Esophagus squamous epithelium (tissue), 5 donors: Measurements from ENCODE around the gene FEZF2. TPM values are rescaled to one million over a fixed set of nuclear protein-coding genes. Genes with fewer than 3 reads are reported as not detected.

Source experiments
- DNase-seq: peaks from one replicate; lab custom pipeline; 2025; lab: John Stamatoyannopoulos, UW
- H3K27ac ChIP-seq, 4 donors: fragments of 200-600 bp; sonication (generic); one replicate each; pipeline ENCODE4 v1.5.1; 2016 to 2019; ENCODE audit warnings: mild to moderate bottlenecking in 1 of 4
- H3K27me3 ChIP-seq, 4 donors: fragments of 200-600 bp; sonication (generic); 1 replicate in 3 of 4; 2 replicates in 1 of 4; pipeline versions ENCODE4 v1.5.1 to v1.6.0; 2017 to 2021; ENCODE audit warnings: antibody characterized with exemption in 1 of 4
- H3K36me3 ChIP-seq, 3 donors: fragments of 200-600 bp; sonication (generic); one replicate each; pipeline ENCODE4 v1.5.1; 2016 to 2019
- H3K4me1 ChIP-seq, 3 donors: fragments of 200-600 bp; sonication (generic); one replicate each; pipeline ENCODE4 v1.5.1; 2017 to 2019
- H3K4me3 ChIP-seq, 4 donors: fragments of 200-600 bp; sonication (generic); 1 replicate in 3 of 4; 2 replicates in 1 of 4; pipeline ENCODE4 v1.5.1; 2016 to 2019; ENCODE audit warnings: mild to moderate bottlenecking in 2 of 4, moderate library complexity in 1 of 4
- H3K9me3 ChIP-seq, 3 donors: fragments of 200-600 bp; sonication (generic); one replicate each; pipeline ENCODE4 v1.5.1; 2016 to 2019
- CTCF ChIP-seq, 6 experiments: fragments of 450-650 bp in 4 of 6; fragments of 200-600 bp in 2 of 6; sonication (generic) in 2 of 6; IDR thresholded peaks; one replicate each; pipeline ENCODE4 v1.5.1; 2016 to 2019; ENCODE audit warnings: antibody characterized with exemption in 6 of 6, mild to moderate bottlenecking in 4 of 6, moderate library complexity in 4 of 6
- POLR2A ChIP-seq, 4 donors: fragments of 450-650 bp; IDR thresholded peaks; one replicate each; pipeline ENCODE4 v1.6.1; 2017; ENCODE audit warnings: antibody characterized with exemption in 4 of 4, mild to moderate bottlenecking in 4 of 4, moderate library complexity in 3 of 4
- WGBS, 2 donors: methylation state at CpG; one replicate each; pipeline ENCODE4 v1.1.5; 2018; 5-methylcytosine and 5-hydroxymethylcytosine counted together
- intact Hi-C: fragments of 100-400 bp; cut with DNase I; formaldehyde crosslinking; loops from one replicate; pipeline ENCODE4 v1.15.0; 2022
- total RNA-seq, 4 donors: library from RNA; depleted of rRNA; stranded (reverse); fragments of >200 nt; gene quantifications; one replicate each; pipeline ENCODE4 v1.1.0, GENCODE V29; 2016
- donor health status: DM: yes; HTN: yes; CAD: no.

FEZF2 gene
- total RNA-seq, 4 donors from 2014 or later: not detected

DNA sequence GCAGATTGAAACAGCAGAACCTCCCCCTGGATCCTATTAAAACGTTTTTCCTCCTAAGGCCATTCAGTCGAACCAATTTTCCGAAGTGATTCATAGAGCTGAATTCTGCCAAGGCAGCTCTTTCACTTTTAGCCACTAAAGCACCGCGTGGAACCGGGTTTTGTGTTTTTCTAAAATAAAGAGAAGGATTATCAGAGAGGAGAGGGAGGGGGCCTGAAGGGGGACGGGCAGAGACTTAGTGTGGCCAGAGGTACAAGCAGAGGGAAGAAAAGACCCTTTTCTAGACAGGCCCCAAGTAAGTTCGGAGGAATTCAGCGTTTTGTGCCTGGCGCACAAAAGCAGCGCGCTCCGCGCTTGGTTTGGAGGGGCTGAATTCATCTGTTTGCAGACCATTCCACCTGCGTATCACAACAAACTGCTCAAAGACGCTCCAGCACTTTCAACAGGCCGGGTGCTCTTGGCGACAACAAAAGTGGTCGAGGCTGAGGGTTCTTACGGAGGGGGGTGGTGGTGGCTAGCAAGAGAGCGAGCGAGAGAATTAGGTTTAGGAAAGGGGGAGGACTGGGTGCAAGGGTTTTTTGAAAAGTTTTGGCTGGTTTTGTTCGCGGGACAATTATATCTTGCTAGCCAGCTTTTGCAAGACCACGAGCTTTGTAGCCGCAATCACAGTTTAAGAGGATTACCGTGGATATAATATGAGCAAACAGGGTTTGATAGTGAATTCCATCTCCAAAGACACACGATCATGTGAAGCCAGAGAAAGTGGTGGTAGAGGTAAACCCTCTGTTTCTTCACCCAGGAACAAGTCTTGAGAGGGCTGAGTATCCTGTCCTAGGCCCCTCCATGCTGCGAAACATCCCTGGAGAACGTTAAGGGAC, 1.2 kb upstream of the FEZF2 start:
- TF ChIP-seq CTCF (IDR thresholded peaks at IDR 0.05) (no peak), POLR2A (IDR thresholded peaks at IDR 0.05) (no peak)
- no peak overlapping the region for H3K27ac ChIP-seq
- peak overlapping the region in 3 of 4 donors; percentile 11 to 50 (median 24) for H3K4me3 ChIP-seq
- peaks cover 4 to 64% (median 14%) of the 10 kb centered on the region in 3 donors for H3K4me1 ChIP-seq
- H3K27me3 ChIP-seq: peaks cover 26 to 100% (median 53%) of the 10 kb centered on the region in 4 donors
- H3K9me3 ChIP-seq: no peaks in the 10 kb centered on the region
- DNase-seq: no peak
- intact Hi-C loops: no loop called here
- whole genome bisulfite sequencing, 2 donors: 3 to 14% methylated on average over 29 of the region's 30 CpGs
- no peaks in the 10 kb centered on the region for H3K36me3 ChIP-seq

DNA sequence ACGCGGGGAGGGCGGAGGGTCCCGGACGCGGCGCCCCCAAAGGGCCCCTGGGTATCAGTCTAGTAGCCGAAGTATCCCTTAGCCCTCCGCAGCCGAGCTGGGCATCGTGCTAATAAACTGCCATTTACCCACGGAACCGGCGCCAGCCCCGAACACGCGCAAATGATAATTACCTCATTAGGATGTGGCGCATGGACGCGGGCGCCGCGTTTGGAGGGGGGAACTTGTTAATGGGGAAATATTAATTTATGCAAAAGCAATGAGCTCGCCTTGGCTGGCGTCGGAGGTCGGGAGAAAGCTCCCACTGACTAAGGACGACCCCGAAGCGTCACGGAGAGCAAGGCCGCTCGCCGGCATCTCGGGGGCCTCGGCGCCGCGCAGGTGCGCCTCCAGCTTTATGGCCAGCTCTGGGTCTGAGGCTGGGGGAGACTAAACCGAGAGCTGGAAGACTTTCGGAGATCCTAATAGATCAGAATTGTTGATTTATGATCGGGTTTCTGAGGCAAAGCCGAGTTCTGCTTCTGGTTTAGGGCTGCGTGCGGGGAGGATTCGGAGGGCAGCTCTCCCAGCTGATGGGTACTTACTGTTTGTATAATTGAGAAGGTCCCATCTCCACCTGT, 474 bp upstream of the FEZF2 start:
- H3K4me3 ChIP-seq: peak overlapping the region in 3 of 4 donors; percentile 11 to 50 (median 24)
- peaks cover 10 to 70% (median 14%) of the 10 kb centered on the region in 3 donors for H3K4me1 ChIP-seq
- H3K27ac ChIP-seq: no peak overlapping the region
- peaks cover 29 to 100% (median 59%) of the 10 kb centered on the region in 4 donors for H3K27me3 ChIP-seq
- H3K9me3 ChIP-seq: no peaks in the 10 kb centered on the region
- DNase-seq: no peak
- H3K36me3 ChIP-seq: no peaks in the 10 kb centered on the region
- intact Hi-C loops: no loop called here
- TF ChIP-seq CTCF (IDR thresholded peaks at IDR 0.05) (no peak), POLR2A (IDR thresholded peaks at IDR 0.05) (no peak)
- WGBS, 2 donors: 0 to 5% methylated on average over 14 to 20 of the region's 47 CpGs

- H3K4me3 ChIP-seq: peak overlapping the region in 2 of 4 donors; percentile 16 to 32
- H3K27ac ChIP-seq: no peak overlapping the region
- intact Hi-C loops: no loop called here
- WGBS, 2 donors: 0 to 20% methylated on average over 2 of the region's 30 CpGs
- H3K4me1 ChIP-seq: peaks cover 5 to 71% (median 14%) of the 10 kb centered on the region in 3 donors
- TF ChIP-seq CTCF (IDR thresholded peaks at IDR 0.05): no peak
- TF ChIP-seq POLR2A (IDR thresholded peaks at IDR 0.05): no peak
- H3K36me3 ChIP-seq: no peaks in the 10 kb centered on the region
- DNase-seq: no peak
- H3K27me3 ChIP-seq: peaks cover 34 to 100% (median 65%) of the 10 kb centered on the region in 4 donors
- H3K9me3 ChIP-seq: no peaks in the 10 kb centered on the region
Measured at GRCh38 chr3:62372621-62373041, 719 bp downstream of the FEZF2 start.

DNA sequence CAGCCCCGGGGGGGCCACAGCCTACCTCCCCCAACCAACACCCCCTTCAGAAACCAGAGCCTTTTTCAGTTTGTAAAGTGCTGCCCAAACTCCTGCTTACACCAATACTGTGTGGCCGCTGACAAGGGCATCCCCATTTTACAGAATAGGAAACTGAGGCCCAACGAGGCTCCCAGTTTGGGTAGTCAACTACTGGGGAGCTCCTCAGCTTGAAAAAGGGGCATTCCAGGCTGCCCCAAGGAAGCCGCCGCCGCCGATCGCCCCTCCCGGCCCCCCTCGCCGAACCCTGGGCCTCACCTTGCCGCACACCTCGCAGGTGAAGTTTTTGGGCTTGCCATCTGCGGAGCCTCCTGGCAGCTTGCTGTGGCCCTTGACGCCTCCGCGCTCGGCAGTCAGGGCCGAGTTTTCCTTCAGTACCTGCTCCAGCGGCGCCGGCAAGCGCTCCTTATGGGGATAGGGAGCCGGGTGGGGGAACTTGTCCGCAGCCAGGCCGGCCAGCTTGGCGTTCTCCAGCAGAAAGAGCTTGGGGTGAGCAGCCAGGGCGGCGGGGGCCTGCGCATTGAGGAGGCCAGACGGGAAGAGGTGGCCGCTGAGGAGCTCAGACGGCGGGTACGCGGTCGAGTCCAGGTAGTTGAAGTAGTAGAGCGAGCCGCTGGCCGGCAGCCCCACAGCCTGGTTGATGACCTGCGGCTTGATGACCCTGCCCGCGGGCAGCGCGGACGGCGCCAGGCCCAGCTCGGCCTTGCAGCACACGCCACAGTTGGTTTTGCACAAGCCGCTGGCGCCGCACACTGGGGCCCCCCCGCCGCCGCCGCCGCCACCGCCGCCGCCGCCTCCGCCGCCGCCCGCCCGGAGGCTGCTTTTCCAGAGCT, 1.4 kb downstream of the FEZF2 start:
- intact Hi-C loops: no loop called here
- 0 to 8% methylated on average over 8 of the region's 66 CpGs for WGBS, 2 donors
- no peaks in the 10 kb centered on the region for H3K36me3 ChIP-seq

More for the DNA sequence above, 1.4 kb downstream of the FEZF2 start:
- peak overlapping the region in 2 of 4 donors; percentile 16 to 32 for H3K4me3 ChIP-seq
- no peaks in the 10 kb centered on the region for H3K9me3 ChIP-seq
- peaks cover 5 to 71% (median 14%) of the 10 kb centered on the region in 3 donors for H3K4me1 ChIP-seq
- TF ChIP-seq CTCF (IDR thresholded peaks at IDR 0.05) (no peak), POLR2A (IDR thresholded peaks at IDR 0.05) (no peak)
- no peak for DNase-seq
- no peak overlapping the region for H3K27ac ChIP-seq
- H3K27me3 ChIP-seq: peaks cover 39 to 100% (median 63%) of the 10 kb centered on the region in 4 donors
